Measurements from ENCODE around the gene HABP4. TPM values are rescaled to one million over a fixed set of nuclear protein-coding genes. Genes with fewer than 3 reads are reported as not detected.

HABP4 gene
- total and polyA plus RNA-seq, 10 of the 15 experiments (the other 5 are each of a cell fraction or from before 2014, with no cell fraction given): 1.6 to 15.4 (median 11.6) TPM

DNA sequence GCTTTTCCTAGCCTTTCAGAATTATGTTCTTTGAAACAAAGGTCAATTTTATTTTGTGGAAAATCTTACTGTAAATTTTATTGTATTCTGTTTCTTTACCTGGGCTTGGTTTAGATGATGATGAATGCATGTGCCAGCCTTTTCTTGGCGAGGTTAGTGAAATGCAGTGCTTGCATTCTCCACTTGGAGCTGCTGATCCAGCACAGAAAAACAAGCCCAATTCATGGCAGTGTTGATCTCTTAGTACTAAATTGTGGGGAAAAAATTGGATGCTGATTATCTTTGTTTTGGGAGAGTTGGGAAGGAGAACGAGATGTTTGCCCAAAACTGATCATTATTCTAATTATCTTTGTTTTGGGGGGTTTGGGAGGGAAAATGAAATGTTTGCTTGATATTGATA, 3.7 kb downstream of the HABP4 start (continued):
- TF ChIP-seq, protein P1, sequence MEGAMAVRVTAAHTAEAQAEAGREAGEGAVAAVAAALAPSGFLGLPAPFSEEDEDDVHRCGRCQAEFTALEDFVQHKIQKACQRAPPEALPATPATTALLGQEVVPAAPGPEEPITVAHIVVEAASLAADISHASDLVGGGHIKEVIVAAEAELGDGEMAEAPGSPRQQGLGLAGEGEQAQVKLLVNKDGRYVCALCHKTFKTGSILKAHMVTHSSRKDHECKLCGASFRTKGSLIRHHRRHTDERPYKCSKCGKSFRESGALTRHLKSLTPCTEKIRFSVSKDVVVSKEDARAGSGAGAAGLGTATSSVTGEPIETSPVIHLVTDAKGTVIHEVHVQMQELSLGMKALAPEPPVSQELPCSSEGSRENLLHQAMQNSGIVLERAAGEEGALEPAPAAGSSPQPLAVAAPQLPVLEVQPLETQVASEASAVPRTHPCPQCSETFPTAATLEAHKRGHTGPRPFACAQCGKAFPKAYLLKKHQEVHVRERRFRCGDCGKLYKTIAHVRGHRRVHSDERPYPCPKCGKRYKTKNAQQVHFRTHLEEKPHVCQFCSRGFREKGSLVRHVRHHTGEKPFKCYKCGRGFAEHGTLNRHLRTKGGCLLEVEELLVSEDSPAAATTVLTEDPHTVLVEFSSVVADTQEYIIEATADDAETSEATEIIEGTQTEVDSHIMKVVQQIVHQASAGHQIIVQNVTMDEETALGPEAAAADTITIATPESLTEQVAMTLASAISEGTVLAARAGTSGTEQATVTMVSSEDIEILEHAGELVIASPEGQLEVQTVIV (IDR thresholded peaks at IDR 0.05; ENCODE audit: borderline replicate concordance, partially characterized antibody): no peak
- TF ChIP-seq MYC (IDR thresholded peaks at IDR 0.05; ENCODE audit: insufficient read depth, insufficient read length, insufficient replicate concordance, low read length, severe bottlenecking) (no peak), RB1 (IDR thresholded peaks at IDR 0.05; ENCODE audit: borderline replicate concordance) (no peak), NFYA (IDR thresholded peaks at IDR 0.05; ENCODE audit: borderline replicate concordance, low read depth, low read length) (no peak), FOXM1 (IDR thresholded peaks at IDR 0.05; ENCODE audit: low read depth, low read length) (no peak), ASH2L (IDR thresholded peaks at IDR 0.05; ENCODE audit: borderline replicate concordance, low read depth) (no peak), BMI1 (IDR thresholded peaks at IDR 0.05; ENCODE audit: borderline replicate concordance) (no peak), HDAC2 (IDR thresholded peaks at IDR 0.05) (no peak), GABPA (IDR thresholded peaks at IDR 0.05; ENCODE audit: low read depth) (no peak), SREBF2 (IDR thresholded peaks at IDR 0.05; ENCODE audit: low read length) (no peak), JUND (IDR thresholded peaks at IDR 0.05; ENCODE audit: low read depth, low read length) (no peak), TCF7 (IDR thresholded peaks at IDR 0.05; ENCODE audit: borderline replicate concordance) (no peak), KLF5 (IDR thresholded peaks at IDR 0.05; ENCODE audit: partially characterized antibody) (no peak), PAX5 (IDR thresholded peaks at IDR 0.05; ENCODE audit: borderline replicate concordance, low read depth, low read length) (no peak), BHLHE40 (IDR thresholded peaks at IDR 0.05; ENCODE audit: borderline replicate concordance in 1 of 2, low read depth in 2 of 2, low read length in 1 of 2) (no peak), ZNF24 (IDR thresholded peaks at IDR 0.05) (no peak), HDGF (IDR thresholded peaks at IDR 0.05) (no peak), MTA3 (IDR thresholded peaks at IDR 0.05; ENCODE audit: borderline replicate concordance, low read length) (no peak)
- TF ChIP-seq, protein P2, sequence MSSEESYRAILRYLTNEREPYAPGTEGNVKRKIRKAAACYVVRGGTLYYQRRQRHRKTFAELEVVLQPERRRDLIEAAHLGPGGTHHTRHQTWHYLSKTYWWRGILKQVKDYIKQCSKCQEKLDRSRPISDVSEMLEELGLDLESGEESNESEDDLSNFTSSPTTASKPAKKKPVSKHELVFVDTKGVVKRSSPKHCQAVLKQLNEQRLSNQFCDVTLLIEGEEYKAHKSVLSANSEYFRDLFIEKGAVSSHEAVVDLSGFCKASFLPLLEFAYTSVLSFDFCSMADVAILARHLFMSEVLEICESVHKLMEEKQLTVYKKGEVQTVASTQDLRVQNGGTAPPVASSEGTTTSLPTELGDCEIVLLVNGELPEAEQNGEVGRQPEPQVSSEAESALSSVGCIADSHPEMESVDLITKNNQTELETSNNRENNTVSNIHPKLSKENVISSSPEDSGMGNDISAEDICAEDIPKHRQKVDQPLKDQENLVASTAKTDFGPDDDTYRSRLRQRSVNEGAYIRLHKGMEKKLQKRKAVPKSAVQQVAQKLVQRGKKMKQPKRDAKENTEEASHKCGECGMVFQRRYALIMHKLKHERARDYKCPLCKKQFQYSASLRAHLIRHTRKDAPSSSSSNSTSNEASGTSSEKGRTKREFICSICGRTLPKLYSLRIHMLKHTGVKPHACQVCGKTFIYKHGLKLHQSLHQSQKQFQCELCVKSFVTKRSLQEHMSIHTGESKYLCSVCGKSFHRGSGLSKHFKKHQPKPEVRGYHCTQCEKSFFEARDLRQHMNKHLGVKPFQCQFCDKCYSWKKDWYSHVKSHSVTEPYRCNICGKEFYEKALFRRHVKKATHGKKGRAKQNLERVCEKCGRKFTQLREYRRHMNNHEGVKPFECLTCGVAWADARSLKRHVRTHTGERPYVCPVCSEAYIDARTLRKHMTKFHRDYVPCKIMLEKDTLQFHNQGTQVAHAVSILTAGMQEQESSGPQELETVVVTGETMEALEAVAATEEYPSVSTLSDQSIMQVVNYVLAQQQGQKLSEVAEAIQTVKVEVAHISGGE (CRISPR knock-in tag; IDR thresholded peaks at IDR 0.05): no peak
- TF ChIP-seq, protein P3, sequence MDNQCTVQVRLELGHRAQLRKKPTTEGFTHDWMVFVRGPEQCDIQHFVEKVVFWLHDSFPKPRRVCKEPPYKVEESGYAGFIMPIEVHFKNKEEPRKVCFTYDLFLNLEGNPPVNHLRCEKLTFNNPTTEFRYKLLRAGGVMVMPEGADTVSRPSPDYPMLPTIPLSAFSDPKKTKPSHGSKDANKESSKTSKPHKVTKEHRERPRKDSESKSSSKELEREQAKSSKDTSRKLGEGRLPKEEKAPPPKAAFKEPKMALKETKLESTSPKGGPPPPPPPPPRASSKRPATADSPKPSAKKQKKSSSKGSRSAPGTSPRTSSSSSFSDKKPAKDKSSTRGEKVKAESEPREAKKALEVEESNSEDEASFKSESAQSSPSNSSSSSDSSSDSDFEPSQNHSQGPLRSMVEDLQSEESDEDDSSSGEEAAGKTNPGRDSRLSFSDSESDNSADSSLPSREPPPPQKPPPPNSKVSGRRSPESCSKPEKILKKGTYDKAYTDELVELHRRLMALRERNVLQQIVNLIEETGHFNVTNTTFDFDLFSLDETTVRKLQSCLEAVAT (IDR thresholded peaks at IDR 0.05): no peak

Measured in GM12878 (cell line).